Stimulated activated naive CD8-positive, alpha-beta T cell treated with anti-CD3 and anti-CD28 coated beads, Interleukin-15, amount 100 ng/mL, for 72 hours (primary cell): ENCODE data around the gene RHBDD3.
"Not testable (repeated sequence)": the region's sequence is repeated elsewhere in the genome, so short reads cannot be mapped to it uniquely, and the experiment has no call there.

ENCODE experiments used
- ATAC-seq: fragments of 150-1000 bp; cut with Tn5 transposase; 2 replicates; pipeline ENCODE4 v1.10.0; 2021; ENCODE audit warnings: mild to moderate bottlenecking, moderate library complexity
- DNase-seq, 2 donors: peaks; one replicate each; pipeline ENCODE4 v3.0.0; 2021 to 2022
- H3K27ac Mint-ChIP-seq, 2 donors: one replicate each; pipeline ENCODE4 v1.8.0; 2022; ENCODE audit warnings: mild to moderate bottlenecking in 2 of 2, mixed read lengths in 2 of 2, moderate library complexity in 2 of 2
- H3K27me3 Mint-ChIP-seq: one replicate; pipeline ENCODE4 v1.8.0; 2022; ENCODE audit warnings: mixed read lengths
- H3K4me1 Mint-ChIP-seq: one replicate; pipeline ENCODE4 v1.8.0; 2022; ENCODE audit warnings: mild to moderate bottlenecking, mixed read lengths
- H3K4me3 Mint-ChIP-seq, 2 donors: one replicate each; pipeline ENCODE4 v1.8.0; 2022; ENCODE audit warnings: mild to moderate bottlenecking in 2 of 2, mixed read lengths in 2 of 2, moderate library complexity in 1 of 2
- H3K9me3 Mint-ChIP-seq, 2 donors: one replicate each; pipeline ENCODE4 v1.8.0; 2022; ENCODE audit warnings: mixed read lengths in 2 of 2

The RHBDD3 gene

GRCh38 chr22:29224121-29224858, 43.5 kb downstream of the RHBDD3 start:
- Mint-ChIP-seq H3K27ac (no peak overlapping the region), H3K4me1 (no peaks in the 10 kb centered on the region), H3K27me3 (no peaks in the 10 kb centered on the region), H3K4me3 (no peak overlapping the region), H3K9me3 (no peaks in the 10 kb centered on the region)
- DNase-seq (no peak), ATAC-seq (no peak)

GRCh38 chr22:29219881-29220670, 47.7 kb downstream of the RHBDD3 start:
- Mint-ChIP-seq H3K9me3 (no peaks in the 10 kb centered on the region), H3K27ac (no peak overlapping the region), H3K27me3 (no peaks in the 10 kb centered on the region), H3K4me1 (no peaks in the 10 kb centered on the region), H3K4me3 (no peak overlapping the region)
- ATAC-seq (no peak), DNase-seq (no peak)

- not testable (repeated sequence) for DNase-seq, H3K27ac Mint-ChIP-seq, H3K9me3 Mint-ChIP-seq, ATAC-seq, H3K27me3 Mint-ChIP-seq, H3K4me1 Mint-ChIP-seq, H3K4me3 Mint-ChIP-seq
These were observed 48.4 kb downstream of the RHBDD3 start for GRCh38 chr22:29219409-29219782.

GRCh38 chr22:29218758-29219408, 48.9 kb downstream of the RHBDD3 start:
- no peaks in the 10 kb centered on the region for H3K27me3 Mint-ChIP-seq
- H3K27ac Mint-ChIP-seq = no peak overlapping the region
- ATAC-seq (no peak), DNase-seq (no peak)
- H3K4me1 Mint-ChIP-seq = no peaks in the 10 kb centered on the region
- H3K4me3 Mint-ChIP-seq = no peak overlapping the region
- no peaks in the 10 kb centered on the region for H3K9me3 Mint-ChIP-seq

- Mint-ChIP-seq H3K9me3 (no peaks in the 10 kb centered on the region), H3K4me3 (no peak overlapping the region), H3K27me3 (no peaks in the 10 kb centered on the region), H3K4me1 (no peaks in the 10 kb centered on the region), H3K27ac (no peak overlapping the region)
- no peak for DNase-seq
- ATAC-seq = no peak
These were observed 49.7 kb downstream of the RHBDD3 start for GRCh38 chr22:29217827-29218757.

GRCh38 chr22:29216873-29217666, 50.7 kb downstream of the RHBDD3 start:
- DNase-seq (no peak), ATAC-seq (no peak)
- Mint-ChIP-seq H3K27me3 (no peaks in the 10 kb centered on the region), H3K9me3 (no peaks in the 10 kb centered on the region), H3K4me1 (no peaks in the 10 kb centered on the region), H3K27ac (no peak overlapping the region), H3K4me3 (no peak overlapping the region)

GRCh38 chr22:29216011-29216872, 51.5 kb downstream of the RHBDD3 start:
- no peak overlapping the region for H3K4me3 Mint-ChIP-seq
- H3K27ac Mint-ChIP-seq = peak overlapping the region in 1 of 2 donors; percentile 63
- H3K9me3 Mint-ChIP-seq = no peaks in the 10 kb centered on the region
- ATAC-seq (no peak), DNase-seq (no peak)
- no peaks in the 10 kb centered on the region for H3K27me3 Mint-ChIP-seq
- H3K4me1 Mint-ChIP-seq = no peaks in the 10 kb centered on the region

GRCh38 chr22:29215012-29215860, 52.5 kb downstream of the RHBDD3 start:
- no peak overlapping the region for H3K4me3 Mint-ChIP-seq
- peak overlapping the region in 1 of 2 donors; percentile 28 for H3K27ac Mint-ChIP-seq
- H3K4me1 Mint-ChIP-seq = no peaks in the 10 kb centered on the region

GRCh38 chr22:29214232-29214631, 53.5 kb downstream of the RHBDD3 start:
- no peaks in the 10 kb centered on the region for H3K4me1 Mint-ChIP-seq
- no peaks in the 10 kb centered on the region for H3K9me3 Mint-ChIP-seq
- ATAC-seq = no peak
- H3K27ac Mint-ChIP-seq = no peak overlapping the region
- DNase-seq = no peak
- no peak overlapping the region for H3K4me3 Mint-ChIP-seq
- peaks cover 7% of the 10 kb centered on the region for H3K27me3 Mint-ChIP-seq

More at GRCh38 chr22:29215012-29215860, 52.5 kb downstream of the RHBDD3 start:
- H3K9me3 Mint-ChIP-seq = no peaks in the 10 kb centered on the region
- DNase-seq (no peak), ATAC-seq (no peak)
- no peaks in the 10 kb centered on the region for H3K27me3 Mint-ChIP-seq

GRCh38 chr22:29213493-29213892, 54.3 kb downstream of the RHBDD3 start:
- Mint-ChIP-seq H3K4me1 (no peaks in the 10 kb centered on the region), H3K4me3 (no peak overlapping the region), H3K9me3 (no peaks in the 10 kb centered on the region), H3K27ac (no peak overlapping the region), H3K27me3 (peaks cover 14% of the 10 kb centered on the region)
- no peak for ATAC-seq
- no peak for DNase-seq

- ATAC-seq = no peak
- H3K27ac Mint-ChIP-seq = no peak overlapping the region
- H3K27me3 Mint-ChIP-seq = peaks cover 22% of the 10 kb centered on the region
These were observed 55.0 kb downstream of the RHBDD3 start for GRCh38 chr22:29212743-29213142.

GRCh38 chr22:29211466-29211865, 56.3 kb downstream of the RHBDD3 start:
- no peak for ATAC-seq
- DNase-seq = no peak
- Mint-ChIP-seq H3K27ac (no peak overlapping the region), H3K27me3 (peaks cover 35% of the 10 kb centered on the region), H3K9me3 (no peaks in the 10 kb centered on the region), H3K4me1 (peaks cover 2% of the 10 kb centered on the region), H3K4me3 (no peak overlapping the region)

More at GRCh38 chr22:29212743-29213142, 55.0 kb downstream of the RHBDD3 start:
- Mint-ChIP-seq H3K4me3 (no peak overlapping the region), H3K4me1 (no peaks in the 10 kb centered on the region), H3K9me3 (no peaks in the 10 kb centered on the region)
- DNase-seq = no peak

GRCh38 chr22:29211066-29211465, 56.7 kb downstream of the RHBDD3 start:
- Mint-ChIP-seq H3K9me3 (no peaks in the 10 kb centered on the region), H3K4me1 (peaks cover 6% of the 10 kb centered on the region), H3K27ac (no peak overlapping the region), H3K4me3 (no peak overlapping the region), H3K27me3 (peaks cover 39% of the 10 kb centered on the region)
- no peak for DNase-seq
- no peak for ATAC-seq
